NCI-H1417 (cell line): ENCODE measurements around the gene FAM120B.

Experiments
- DNase-seq, 3 experiments: peaks; one replicate each; lab custom pipeline; 2025; lab: John Stamatoyannopoulos, UW

FAM120B gene

GRCh38 chr6:170444056-170444591 lies 137.6 kb downstream of the FAM120B start:
- peak; percentile 58 to 80 (median 69) for DNase-seq

- DNase-seq: no peak
Measured at GRCh38 chr6:170444811-170445211, 138.3 kb downstream of the FAM120B start.

- no peak for DNase-seq
Measured at GRCh38 chr6:170445487-170445886, 138.9 kb downstream of the FAM120B start.

- no peak for DNase-seq
Measured at GRCh38 chr6:170445971-170446370, 139.4 kb downstream of the FAM120B start.

- DNase-seq: peak in 1 of 3 experiments; percentile 40
Measured at GRCh38 chr6:170446841-170447560, 140.4 kb downstream of the FAM120B start.

- DNase-seq: no peak
Measured at GRCh38 chr6:170447561-170447930, 141.0 kb downstream of the FAM120B start.

GRCh38 chr6:170448317-170448716 lies 141.8 kb downstream of the FAM120B start:
- DNase-seq: no peak

- DNase-seq: no peak
Measured at GRCh38 chr6:170448751-170449630, 142.4 kb downstream of the FAM120B start.

GRCh38 chr6:170449835-170450753 lies 143.5 kb downstream of the FAM120B start:
- DNase-seq: peak in 1 of 3 experiments; percentile 44

- DNase-seq: peak in 1 of 3 experiments; percentile 19
Measured at GRCh38 chr6:170450916-170451761, 144.6 kb downstream of the FAM120B start.

- no peak for DNase-seq
Measured at GRCh38 chr6:170451762-170452651, 145.4 kb downstream of the FAM120B start.

GRCh38 chr6:170452767-170453545 lies 146.4 kb downstream of the FAM120B start:
- DNase-seq: no peak

GRCh38 chr6:170453586-170454511 lies 147.3 kb downstream of the FAM120B start:
- no peak for DNase-seq

GRCh38 chr6:170454512-170455285 lies 148.1 kb downstream of the FAM120B start:
- DNase-seq: peak in 1 of 3 experiments; percentile 86

- DNase-seq: no peak
Measured at GRCh38 chr6:170455335-170455979, 148.9 kb downstream of the FAM120B start.

GRCh38 chr6:170456334-170456733 lies 149.8 kb downstream of the FAM120B start:
- DNase-seq: no peak
